Ishikawa (cell line): ENCODE results near the gene DPP8.

Source experiments
- CEBPB ChIP-seq: IDR thresholded peaks from 2 replicates; pipeline ENCODE4 v1.6.1; 2012
- CREB1 ChIP-seq: IDR thresholded peaks from 2 replicates; pipeline ENCODE4 v1.6.1; 2012; ENCODE audit warnings: low read depth
- EGR1 ChIP-seq: IDR thresholded peaks from 2 replicates; pipeline ENCODE4 v1.6.1; 2012
- EP300 ChIP-seq: IDR thresholded peaks from 2 replicates; pipeline ENCODE4 v1.6.1; 2012; ENCODE audit warnings: borderline replicate concordance
- FOXM1 ChIP-seq: IDR thresholded peaks from 2 replicates; pipeline ENCODE4 v1.6.1; 2012; ENCODE audit warnings: low read depth, borderline replicate concordance
- RAD21 ChIP-seq: IDR thresholded peaks from 2 replicates; pipeline ENCODE4 v1.6.1; 2012; ENCODE audit warnings: low read depth
- TAF1 ChIP-seq: IDR thresholded peaks from 2 replicates; pipeline ENCODE4 v1.6.1; 2012; ENCODE audit warnings: low read depth, mild to moderate bottlenecking
- TCF12 ChIP-seq: IDR thresholded peaks from 2 replicates; pipeline ENCODE4 v1.6.1; 2012; ENCODE audit warnings: low read depth
- TEAD4 ChIP-seq: IDR thresholded peaks from 2 replicates; pipeline ENCODE4 v1.6.1; 2012
- YY1 ChIP-seq: IDR thresholded peaks from 2 replicates; pipeline ENCODE4 v1.6.1; 2012; ENCODE audit warnings: low read depth
- ZBTB7A ChIP-seq: IDR thresholded peaks from 2 replicates; pipeline ENCODE4 v1.6.1; 2012; ENCODE audit warnings: low read depth
- TF ChIP-seq, protein P1 (sequence below): IDR thresholded peaks from 2 replicates; pipeline ENCODE4 v1.6.1; 2012
- TF ChIP-seq, protein P2 (sequence below): IDR thresholded peaks from 2 replicates; pipeline ENCODE4 v1.6.1; 2012; ENCODE audit warnings: low read depth, mild to moderate bottlenecking
- TF ChIP-seq, protein P3 (sequence below): IDR thresholded peaks from 2 replicates; pipeline ENCODE4 v1.6.1; 2012

DNA sequence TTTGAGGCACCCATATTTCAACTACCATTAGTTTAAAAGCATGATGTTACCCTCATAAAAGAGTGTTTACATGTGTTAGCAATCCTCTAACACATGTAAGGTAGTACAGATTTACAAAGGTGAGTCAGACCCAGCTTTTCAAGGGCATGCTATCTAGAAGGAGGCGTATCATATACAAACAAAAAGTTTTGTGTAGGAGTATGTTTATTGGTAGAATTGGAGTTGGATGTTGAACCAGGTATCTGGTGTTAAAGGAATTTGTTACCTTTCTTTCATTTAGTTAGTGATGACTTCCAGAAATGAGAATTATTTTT, 15.2 kb upstream of the DPP8 start:
- TF ChIP-seq, protein P1, sequence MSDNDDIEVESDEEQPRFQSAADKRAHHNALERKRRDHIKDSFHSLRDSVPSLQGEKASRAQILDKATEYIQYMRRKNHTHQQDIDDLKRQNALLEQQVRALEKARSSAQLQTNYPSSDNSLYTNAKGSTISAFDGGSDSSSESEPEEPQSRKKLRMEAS = no peak
- TF ChIP-seq RAD21 (no peak), YY1 (no peak), TEAD4 (no peak), TCF12 (no peak), FOXM1 (no peak), CREB1 (no peak), EP300 (no peak), EGR1 (no peak), ZBTB7A (no peak), CEBPB (no peak), TAF1 (no peak)
- TF ChIP-seq, protein P2, sequence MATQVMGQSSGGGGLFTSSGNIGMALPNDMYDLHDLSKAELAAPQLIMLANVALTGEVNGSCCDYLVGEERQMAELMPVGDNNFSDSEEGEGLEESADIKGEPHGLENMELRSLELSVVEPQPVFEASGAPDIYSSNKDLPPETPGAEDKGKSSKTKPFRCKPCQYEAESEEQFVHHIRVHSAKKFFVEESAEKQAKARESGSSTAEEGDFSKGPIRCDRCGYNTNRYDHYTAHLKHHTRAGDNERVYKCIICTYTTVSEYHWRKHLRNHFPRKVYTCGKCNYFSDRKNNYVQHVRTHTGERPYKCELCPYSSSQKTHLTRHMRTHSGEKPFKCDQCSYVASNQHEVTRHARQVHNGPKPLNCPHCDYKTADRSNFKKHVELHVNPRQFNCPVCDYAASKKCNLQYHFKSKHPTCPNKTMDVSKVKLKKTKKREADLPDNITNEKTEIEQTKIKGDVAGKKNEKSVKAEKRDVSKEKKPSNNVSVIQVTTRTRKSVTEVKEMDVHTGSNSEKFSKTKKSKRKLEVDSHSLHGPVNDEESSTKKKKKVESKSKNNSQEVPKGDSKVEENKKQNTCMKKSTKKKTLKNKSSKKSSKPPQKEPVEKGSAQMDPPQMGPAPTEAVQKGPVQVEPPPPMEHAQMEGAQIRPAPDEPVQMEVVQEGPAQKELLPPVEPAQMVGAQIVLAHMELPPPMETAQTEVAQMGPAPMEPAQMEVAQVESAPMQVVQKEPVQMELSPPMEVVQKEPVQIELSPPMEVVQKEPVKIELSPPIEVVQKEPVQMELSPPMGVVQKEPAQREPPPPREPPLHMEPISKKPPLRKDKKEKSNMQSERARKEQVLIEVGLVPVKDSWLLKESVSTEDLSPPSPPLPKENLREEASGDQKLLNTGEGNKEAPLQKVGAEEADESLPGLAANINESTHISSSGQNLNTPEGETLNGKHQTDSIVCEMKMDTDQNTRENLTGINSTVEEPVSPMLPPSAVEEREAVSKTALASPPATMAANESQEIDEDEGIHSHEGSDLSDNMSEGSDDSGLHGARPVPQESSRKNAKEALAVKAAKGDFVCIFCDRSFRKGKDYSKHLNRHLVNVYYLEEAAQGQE = no peak
- TF ChIP-seq, protein P3, sequence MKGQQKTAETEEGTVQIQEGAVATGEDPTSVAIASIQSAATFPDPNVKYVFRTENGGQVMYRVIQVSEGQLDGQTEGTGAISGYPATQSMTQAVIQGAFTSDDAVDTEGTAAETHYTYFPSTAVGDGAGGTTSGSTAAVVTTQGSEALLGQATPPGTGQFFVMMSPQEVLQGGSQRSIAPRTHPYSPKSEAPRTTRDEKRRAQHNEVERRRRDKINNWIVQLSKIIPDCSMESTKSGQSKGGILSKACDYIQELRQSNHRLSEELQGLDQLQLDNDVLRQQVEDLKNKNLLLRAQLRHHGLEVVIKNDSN = no peak
